PC-9 (cell line): ENCODE measurements around the gene TMF1.

Experiments
- EZH2 ChIP-seq: fragments of 200-600 bp; sonication (generic); IDR thresholded peaks from 2 replicates; pipeline ENCODE4 v1.8.0; 2017; ENCODE audit warnings: antibody characterized with exemption, low read depth
- TF ChIP-seq, protein P1 (sequence below): fragments of 200-600 bp; sonication (generic); conservative IDR thresholded peaks from 2 replicates; pipeline ENCODE4 v1.6.1; 2017; ENCODE audit warnings: mixed run types, antibody characterized with exemption, mild to moderate bottlenecking, moderate library complexity

GRCh38 chr3:69096299-69096698 is 44.2 kb upstream of the TMF1 start:
- TF ChIP-seq, protein P1, sequence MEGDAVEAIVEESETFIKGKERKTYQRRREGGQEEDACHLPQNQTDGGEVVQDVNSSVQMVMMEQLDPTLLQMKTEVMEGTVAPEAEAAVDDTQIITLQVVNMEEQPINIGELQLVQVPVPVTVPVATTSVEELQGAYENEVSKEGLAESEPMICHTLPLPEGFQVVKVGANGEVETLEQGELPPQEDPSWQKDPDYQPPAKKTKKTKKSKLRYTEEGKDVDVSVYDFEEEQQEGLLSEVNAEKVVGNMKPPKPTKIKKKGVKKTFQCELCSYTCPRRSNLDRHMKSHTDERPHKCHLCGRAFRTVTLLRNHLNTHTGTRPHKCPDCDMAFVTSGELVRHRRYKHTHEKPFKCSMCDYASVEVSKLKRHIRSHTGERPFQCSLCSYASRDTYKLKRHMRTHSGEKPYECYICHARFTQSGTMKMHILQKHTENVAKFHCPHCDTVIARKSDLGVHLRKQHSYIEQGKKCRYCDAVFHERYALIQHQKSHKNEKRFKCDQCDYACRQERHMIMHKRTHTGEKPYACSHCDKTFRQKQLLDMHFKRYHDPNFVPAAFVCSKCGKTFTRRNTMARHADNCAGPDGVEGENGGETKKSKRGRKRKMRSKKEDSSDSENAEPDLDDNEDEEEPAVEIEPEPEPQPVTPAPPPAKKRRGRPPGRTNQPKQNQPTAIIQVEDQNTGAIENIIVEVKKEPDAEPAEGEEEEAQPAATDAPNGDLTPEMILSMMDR: no peak
- no peak for TF ChIP-seq EZH2
